PC-3 (cell line): ENCODE measurements around the gene SIL1. TPM values are rescaled to one million over a fixed set of nuclear protein-coding genes. Genes with fewer than 3 reads are reported as not detected.

Source experiments
- ATAC-seq: fragments of 200-7000 bp; cut with Tn5 transposase; 2 replicates; pipeline ENCODE4 v1.9.1; 2020; ENCODE audit warnings: mild to moderate bottlenecking, moderate library complexity
- BruUV-seq: library from RNA; stranded (reverse); fragments of 400-500 nt; replicated peaks from 2 replicates; lab custom pipeline; 2021; lab: Mats Ljungman, UMichigan
- CTCF ChIA-PET: fragments of 300-600 bp; sonication (Branson Sonifier 250); formaldehyde crosslinking; loops from one replicate; lab custom pipeline; 2022; ENCODE audit warnings: antibody characterized with exemption; lab: Charles Lee
- POLR2A ChIA-PET: fragments of 300-600 bp; sonication (Branson Sonifier 250); formaldehyde crosslinking; loops from one replicate; lab custom pipeline; 2022; ENCODE audit warnings: antibody characterized with exemption; ENCODE audit not compliant: unreplicated experiment; lab: Charles Lee
- DNase-seq: peaks from one replicate; pipeline ENCODE4 v3.0.0-alpha.2; 2015
- H2AFZ ChIP-seq: fragments of 300-600 bp; sonication (generic); 2 replicates; pipeline ENCODE4 v1.6.0; 2016; ENCODE audit warnings: antibody characterized with exemption, low read length
- H3F3A ChIP-seq: fragments of 300-600 bp; sonication (generic); one replicate; pipeline ENCODE4 v1.6.0; 2017; ENCODE audit warnings: antibody characterized with exemption, low read length, control low read depth, mild to moderate bottlenecking; ENCODE audit not compliant: unreplicated experiment
- H3K27ac ChIP-seq: fragments of 300-600 bp; sonication (generic); 2 replicates; pipeline ENCODE4 v1.5.1; 2016; ENCODE audit warnings: mild to moderate bottlenecking, low read length
- H3K27me3 ChIP-seq: fragments of 300-600 bp; sonication (generic); 2 replicates; pipeline ENCODE4 v1.6.1; 2016; ENCODE audit warnings: low read length, mixed read lengths
- H3K36me3 ChIP-seq: fragments of 300-600 bp; sonication (generic); 2 replicates; pipeline ENCODE4 v1.6.1; 2016; ENCODE audit warnings: low read depth, mixed run types, low read length, mixed read lengths
- H3K4me1 ChIP-seq: fragments of 300-600 bp; sonication (generic); 2 replicates; pipeline ENCODE4 v1.5.1; 2016; ENCODE audit warnings: low read length; ENCODE audit not compliant: insufficient read depth
- H3K4me2 ChIP-seq: fragments of 300-600 bp; sonication (generic); 2 replicates; pipeline ENCODE4 v1.6.0; 2016; ENCODE audit warnings: low read length
- H3K4me3 ChIP-seq: fragments of 300-600 bp; sonication (generic); 2 replicates; pipeline ENCODE4 v1.5.1; 2016; ENCODE audit warnings: mild to moderate bottlenecking, low read length, mixed read lengths
- H3K79me2 ChIP-seq: fragments of 300-600 bp; sonication (generic); 2 replicates; pipeline ENCODE4 v1.6.1; 2017; ENCODE audit warnings: low read length, mixed read lengths
- H3K9ac ChIP-seq: fragments of 300-600 bp; sonication (generic); 2 replicates; pipeline ENCODE4 v1.6.0; 2016; ENCODE audit warnings: mild to moderate bottlenecking, low read length
- H3K9me2 ChIP-seq: fragments of 300-600 bp; sonication (generic); replicated peaks from 2 replicates; pipeline ENCODE4 v1.6.1; 2016; ENCODE audit warnings: mixed run types, low read length, mixed read lengths
- H3K9me3 ChIP-seq: fragments of 300-600 bp; sonication (generic); 2 replicates; pipeline ENCODE4 v1.6.1; 2016; ENCODE audit warnings: low read length, mixed read lengths
- H4K20me1 ChIP-seq: fragments of 300-600 bp; sonication (generic); 2 replicates; pipeline ENCODE4 v1.6.1; 2016; ENCODE audit warnings: low read length, mixed read lengths
- EZH2 ChIP-seq: fragments of 300-600 bp; sonication (generic); IDR thresholded peaks from one replicate; pipeline ENCODE4 v1.6.1; 2017; ENCODE audit warnings: antibody characterized with exemption, mild to moderate bottlenecking, low read length; ENCODE audit not compliant: unreplicated experiment
- EZH2phosphoT487 ChIP-seq: fragments of 300-600 bp; sonication (generic); IDR thresholded peaks from 2 replicates; pipeline ENCODE4 v1.6.1; 2018; ENCODE audit warnings: mild to moderate bottlenecking, antibody characterized with exemption, low read length, borderline replicate concordance
- intact Hi-C: fragments of 100-400 bp; cut with micrococcal nuclease; formaldehyde crosslinking; loops from 2 replicates; pipeline ENCODE4 v1.9.0; 2023
- total RNA-seq: library from RNA; depleted of rRNA; stranded (reverse); fragments of >200 nt; gene quantifications from 2 replicates; pipeline ENCODE4 v1.2.3, GENCODE V29; 2014
- TF ChIP-seq, protein P1 (sequence below): fragments of 300-600 bp; sonication (generic); conservative IDR thresholded peaks from 2 replicates; pipeline ENCODE4 v1.5.1; 2017; ENCODE audit warnings: antibody characterized with exemption, low read depth, mild to moderate bottlenecking, low read length

SIL1 gene
- total RNA-seq, 1 experiment from 2014 or later, result 7.9 TPM

DNA sequence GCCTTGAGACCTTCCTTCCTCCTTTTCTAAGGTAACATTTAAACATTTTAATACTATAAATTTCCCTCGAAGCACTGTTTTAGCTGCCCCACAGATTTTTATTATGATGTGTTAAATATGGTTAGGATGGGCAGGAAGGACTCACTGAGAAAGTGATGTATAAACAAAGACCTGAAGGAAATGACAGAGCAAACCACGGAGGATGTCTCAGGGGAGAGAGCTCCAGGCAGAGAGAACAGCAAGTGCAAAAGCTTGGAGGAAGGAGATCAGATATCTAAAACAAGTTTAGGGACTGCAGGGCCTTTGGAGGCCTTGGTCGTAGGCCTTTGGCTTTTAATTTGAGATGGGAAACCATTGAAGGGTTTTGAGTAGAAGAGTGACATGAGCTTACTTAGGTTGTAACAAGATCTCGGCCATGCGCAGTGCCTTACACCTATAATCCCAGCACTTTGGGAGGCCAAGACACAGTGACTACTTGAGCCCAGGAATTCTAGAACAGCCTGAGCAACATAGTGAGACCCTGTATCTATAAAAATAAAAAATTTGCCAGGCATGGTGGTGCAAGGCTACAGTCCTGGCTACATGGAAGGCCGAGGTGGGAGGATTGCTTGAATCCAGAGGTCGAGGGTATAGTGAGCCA, 287.5 kb downstream of the SIL1 start:
- H3K4me3 ChIP-seq, result no peak overlapping the region
- H3F3A ChIP-seq, result no peaks in the 10 kb centered on the region
- H3K27ac ChIP-seq, result no peak overlapping the region
- H3K36me3 ChIP-seq, result no peaks in the 10 kb centered on the region
- no peak overlapping the region for H2AFZ ChIP-seq
- no peak overlapping the region for H3K4me2 ChIP-seq
- TF ChIP-seq EZH2, result no peak
- TF ChIP-seq, protein P1, sequence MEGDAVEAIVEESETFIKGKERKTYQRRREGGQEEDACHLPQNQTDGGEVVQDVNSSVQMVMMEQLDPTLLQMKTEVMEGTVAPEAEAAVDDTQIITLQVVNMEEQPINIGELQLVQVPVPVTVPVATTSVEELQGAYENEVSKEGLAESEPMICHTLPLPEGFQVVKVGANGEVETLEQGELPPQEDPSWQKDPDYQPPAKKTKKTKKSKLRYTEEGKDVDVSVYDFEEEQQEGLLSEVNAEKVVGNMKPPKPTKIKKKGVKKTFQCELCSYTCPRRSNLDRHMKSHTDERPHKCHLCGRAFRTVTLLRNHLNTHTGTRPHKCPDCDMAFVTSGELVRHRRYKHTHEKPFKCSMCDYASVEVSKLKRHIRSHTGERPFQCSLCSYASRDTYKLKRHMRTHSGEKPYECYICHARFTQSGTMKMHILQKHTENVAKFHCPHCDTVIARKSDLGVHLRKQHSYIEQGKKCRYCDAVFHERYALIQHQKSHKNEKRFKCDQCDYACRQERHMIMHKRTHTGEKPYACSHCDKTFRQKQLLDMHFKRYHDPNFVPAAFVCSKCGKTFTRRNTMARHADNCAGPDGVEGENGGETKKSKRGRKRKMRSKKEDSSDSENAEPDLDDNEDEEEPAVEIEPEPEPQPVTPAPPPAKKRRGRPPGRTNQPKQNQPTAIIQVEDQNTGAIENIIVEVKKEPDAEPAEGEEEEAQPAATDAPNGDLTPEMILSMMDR, result no peak
- no peak for TF ChIP-seq EZH2phosphoT487
- H3K79me2 ChIP-seq, result no peaks in the 10 kb centered on the region
- ATAC-seq (no peak), DNase-seq (no peak)
- POLR2A ChIA-PET, result no interaction called here
- H4K20me1 ChIP-seq, result no peaks in the 10 kb centered on the region
- no peaks in the 10 kb centered on the region for H3K9me2 ChIP-seq
- no peaks in the 10 kb centered on the region for H3K27me3 ChIP-seq
- no peaks in the 10 kb centered on the region for H3K9me3 ChIP-seq
- intact Hi-C loops, result no loop called here
- H3K9ac ChIP-seq, result no peak overlapping the region
- H3K4me1 ChIP-seq, result no peaks in the 10 kb centered on the region
- CTCF ChIA-PET, result no interaction called here
- BruUV-seq, result no TSS peak

DNA sequence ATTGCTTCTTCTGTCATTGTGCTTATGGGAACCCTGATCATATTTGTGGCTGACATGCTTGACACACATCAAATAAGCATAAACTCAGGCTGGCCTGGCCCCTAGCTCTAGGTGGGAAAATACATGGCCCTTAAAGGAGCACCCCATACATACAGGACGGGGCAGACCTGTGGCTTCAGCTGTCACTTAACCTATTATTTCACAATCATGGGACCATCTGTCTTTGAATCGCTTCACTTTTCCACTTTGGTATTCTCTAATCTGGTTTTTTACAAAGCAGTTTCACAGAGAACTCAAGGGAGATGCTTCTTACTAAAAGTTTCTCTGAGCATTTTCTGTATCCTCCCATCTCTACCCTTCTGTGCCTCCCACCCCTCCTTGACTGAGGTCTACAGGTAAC, 288.4 kb downstream of the SIL1 start:
- intact Hi-C loops, result no loop called here
- CTCF ChIA-PET, result no interaction called here

DNA sequence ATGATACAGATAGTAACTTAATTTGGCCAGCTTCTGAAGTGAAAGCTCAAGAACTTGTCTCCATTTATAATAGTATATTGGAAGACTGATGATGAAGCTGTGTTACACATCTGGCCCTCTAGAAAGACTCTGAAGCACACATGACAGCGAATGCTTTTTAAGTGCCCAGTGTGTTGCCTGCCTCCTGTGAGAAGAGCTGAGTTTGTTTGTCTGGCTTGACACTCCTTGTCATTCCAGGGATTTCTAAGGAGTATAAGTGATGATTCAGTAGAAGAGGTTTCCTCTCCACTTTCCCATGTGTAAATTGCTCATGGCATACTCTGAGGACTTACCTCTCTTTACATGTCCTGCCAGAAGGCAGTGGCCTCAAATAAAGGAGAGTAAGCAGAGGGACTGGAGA, 292.6 kb downstream of the SIL1 start:
- ATAC-seq, result no peak
- no peaks in the 10 kb centered on the region for H3K36me3 ChIP-seq

More for the DNA sequence above, 288.4 kb downstream of the SIL1 start:
- H3K9me2 ChIP-seq, result no peaks in the 10 kb centered on the region
- no peak overlapping the region for H2AFZ ChIP-seq
- no peaks in the 10 kb centered on the region for H3K36me3 ChIP-seq
- H3K27me3 ChIP-seq, result no peaks in the 10 kb centered on the region
- DNase-seq (no peak), ATAC-seq (no peak)
- no peak overlapping the region for H3K4me2 ChIP-seq
- no TSS peak for BruUV-seq
- H3K27ac ChIP-seq, result no peak overlapping the region
- no peak for TF ChIP-seq EZH2
- TF ChIP-seq, protein P1, result no peak
- TF ChIP-seq EZH2phosphoT487, result no peak
- H3F3A ChIP-seq, result no peaks in the 10 kb centered on the region
- no peaks in the 10 kb centered on the region for H3K79me2 ChIP-seq
- no peak overlapping the region for H3K4me3 ChIP-seq
- H4K20me1 ChIP-seq, result no peaks in the 10 kb centered on the region
- POLR2A ChIA-PET, result no interaction called here
- H3K9ac ChIP-seq, result no peak overlapping the region
- H3K4me1 ChIP-seq, result no peaks in the 10 kb centered on the region
- no peaks in the 10 kb centered on the region for H3K9me3 ChIP-seq

More for the DNA sequence above, 292.6 kb downstream of the SIL1 start:
- Histone ChIP-seq H3K9me2 (no peaks in the 10 kb centered on the region), H4K20me1 (no peaks in the 10 kb centered on the region), H3K4me1 (no peaks in the 10 kb centered on the region), H3F3A (no peaks in the 10 kb centered on the region), H3K27me3 (no peaks in the 10 kb centered on the region), H3K27ac (no peak overlapping the region), H3K9ac (no peak overlapping the region), H3K79me2 (no peaks in the 10 kb centered on the region), H2AFZ (no peak overlapping the region), H3K4me3 (no peak overlapping the region), H3K4me2 (no peak overlapping the region), H3K9me3 (no peaks in the 10 kb centered on the region)
- DNase-seq, result no peak
- ChIA-PET CTCF (no interaction called here), POLR2A (no interaction called here)
- BruUV-seq, result no TSS peak
- TF ChIP-seq EZH2phosphoT487 (no peak), EZH2 (no peak)
- TF ChIP-seq, protein P1, result no peak
- intact Hi-C loops, result no loop called here
